K562 (cell line): Measurements from ENCODE around the gene MSI1. TPM values are rescaled to one million over a fixed set of nuclear protein-coding genes. Genes with fewer than 3 reads are reported as not detected.

ENCODE experiments used
- ARID3A ChIP-seq: IDR thresholded peaks from 2 replicates; pipeline ENCODE4 v1.6.1; 2012; ENCODE audit warnings: low read depth, low read length, improper control_type of control experiment, borderline replicate concordance
- ARID3B ChIP-seq: fragments of 250-450 bp; sonication (Bioruptor Pico); IDR thresholded peaks from 2 replicates; pipeline ENCODE4 v1.4.0; 2020; ENCODE audit warnings: borderline replicate concordance
- DPF2 ChIP-seq: fragments of 450-650 bp; IDR thresholded peaks from 2 replicates; pipeline ENCODE4 v1.6.1; 2016
- FOS ChIP-seq: IDR thresholded peaks from 3 replicates; pipeline ENCODE4 v1.6.1; 2011; ENCODE audit not compliant: insufficient read length; ENCODE audit errors: extremely low read depth
- HIVEP1 ChIP-seq: fragments of 250-450 bp; sonication (Bioruptor Pico); IDR thresholded peaks from 2 replicates; pipeline ENCODE4 v1.4.0; 2020; ENCODE audit warnings: mild to moderate bottlenecking
- HNRNPK ChIP-seq: fragments of 200-400 bp; formaldehyde crosslinking; IDR thresholded peaks from one replicate; pipeline ENCODE4 v1.6.1; 2018; ENCODE audit warnings: mild to moderate bottlenecking, low read depth, low read length; ENCODE audit not compliant: poor library complexity, severe bottlenecking
- MAFK ChIP-seq: IDR thresholded peaks from 2 replicates; pipeline ENCODE4 v1.6.1; 2011; ENCODE audit warnings: low read length, improper control_type of control experiment
- NCOA1 ChIP-seq: fragments of 450-650 bp; IDR thresholded peaks from 2 replicates; pipeline ENCODE4 v1.6.1; 2016; ENCODE audit warnings: low read depth
- NONO ChIP-seq, 2 experiments: fragments of 200-400 bp in 1 of 2; fragments of 450-650 bp in 1 of 2; formaldehyde crosslinking in 1 of 2; IDR thresholded peaks; 2 replicates each; pipeline ENCODE4 v1.6.1; 2017; ENCODE audit warnings: low read depth in 2 of 2, mild to moderate bottlenecking in 2 of 2, moderate library complexity in 2 of 2, low read length in 1 of 2
- NR2F6 ChIP-seq: fragments of 450-650 bp; formaldehyde crosslinking; IDR thresholded peaks from 2 replicates; pipeline ENCODE4 v1.4.0; 2020; ENCODE audit warnings: mild to moderate bottlenecking
- POLR3A ChIP-seq: IDR thresholded peaks from 2 replicates; pipeline ENCODE4 v1.6.1; 2011; ENCODE audit warnings: borderline replicate concordance, mild to moderate bottlenecking, moderate library complexity; ENCODE audit not compliant: insufficient read length, insufficient read depth; ENCODE audit errors: extremely low read depth
- SNRNP70 ChIP-seq: fragments of 200-400 bp; formaldehyde crosslinking; optimal IDR thresholded peaks from 2 replicates; pipeline ENCODE3; 2017; ENCODE audit warnings: low read depth, low read length
- TGIF2 ChIP-seq: sonication (generic); formaldehyde crosslinking; IDR thresholded peaks from 2 replicates; pipeline ENCODE4 v1.8.1; 2022; ENCODE audit warnings: mild to moderate bottlenecking, missing genetic modification reagents, moderate library complexity
- XRCC5 ChIP-seq: fragments of 200-400 bp; formaldehyde crosslinking; IDR thresholded peaks from 2 replicates; pipeline ENCODE4 v1.6.1; 2017; ENCODE audit warnings: low read depth, mild to moderate bottlenecking, low read length
- ZBTB49 ChIP-seq: sonication (generic); formaldehyde crosslinking; IDR thresholded peaks from 2 replicates; pipeline ENCODE4 v1.8.0; 2022; ENCODE audit warnings: missing genetic modification reagents, mild to moderate bottlenecking, borderline replicate concordance
- ZC3H8 ChIP-seq: fragments of 450-650 bp; IDR thresholded peaks from 2 replicates; pipeline ENCODE4 v1.6.1; 2017
- ZNF121 ChIP-seq: sonication (generic); formaldehyde crosslinking; conservative IDR thresholded peaks from 2 replicates; pipeline ENCODE4 v1.8.0; 2022; ENCODE audit warnings: missing genetic modification reagents
- ZNF408 ChIP-seq: fragments of 250-450 bp; sonication (Bioruptor Pico); IDR thresholded peaks from 2 replicates; pipeline ENCODE4 v1.4.0; 2020; ENCODE audit warnings: low read depth, mild to moderate bottlenecking, moderate library complexity
- polyA plus RNA-seq, 8 experiments: library from polyadenylated mRNA; depleted of rRNA in 4 of 8; stranded (reverse) in 5 of 8; unstranded in 3 of 8; fragments of >200 nt; fragmentation: Nextera tagmentation in 2 of 8; fragmentation: Illumina TruSeq in 1 of 8; extraction: Ambion mirVana in 2 of 8; extraction: Trizol in 1 of 8; gene quantifications; 2 replicates each; pipeline versions ENCODE4 v1.2.1 to v1.2.3, GENCODE V29; 2011 to 2014; ENCODE audit warnings: inconsistent platforms in 1 of 8, missing spikeins in 1 of 8
- total RNA-seq, 7 experiments: library from RNA; depleted of rRNA in 6 of 7; stranded (reverse); fragments of >200 nt in 6 of 7; fragmentation: Illumina TruSeq in 2 of 7; extraction: Trizol in 2 of 7; gene quantifications; 2 replicates each; pipeline versions ENCODE4 v1.2.1 to v1.2.3, GENCODE V29; 2011 to 2021; ENCODE audit warnings: low replicate concordance in 1 of 7
- TF ChIP-seq, protein P1 (sequence below): sonication (generic); formaldehyde crosslinking; IDR thresholded peaks from 2 replicates; pipeline ENCODE4 v1.8.0; 2023; ENCODE audit warnings: missing genetic modification reagents, mild to moderate bottlenecking, borderline replicate concordance

MSI1 gene
- total and polyA plus RNA-seq, 9 of the 15 experiments (the other 6 are each of a cell fraction or from before 2014, with no cell fraction given), result 0.16 TPM; not detected in 8

GRCh38 chr12:120292411-120292660 lies 76.6 kb downstream of the MSI1 start (continued):
- TF ChIP-seq ARID3B (CRISPR knock-in tag), result no peak
- TF ChIP-seq ARID3A, result no peak
- no peak for TF ChIP-seq ZNF408 (CRISPR knock-in tag)
- no peak for TF ChIP-seq MAFK
- no peak for TF ChIP-seq XRCC5
- no peak for TF ChIP-seq ZNF121 (CRISPR knock-in tag)
- no peak for TF ChIP-seq ZC3H8
- TF ChIP-seq, protein P1, sequence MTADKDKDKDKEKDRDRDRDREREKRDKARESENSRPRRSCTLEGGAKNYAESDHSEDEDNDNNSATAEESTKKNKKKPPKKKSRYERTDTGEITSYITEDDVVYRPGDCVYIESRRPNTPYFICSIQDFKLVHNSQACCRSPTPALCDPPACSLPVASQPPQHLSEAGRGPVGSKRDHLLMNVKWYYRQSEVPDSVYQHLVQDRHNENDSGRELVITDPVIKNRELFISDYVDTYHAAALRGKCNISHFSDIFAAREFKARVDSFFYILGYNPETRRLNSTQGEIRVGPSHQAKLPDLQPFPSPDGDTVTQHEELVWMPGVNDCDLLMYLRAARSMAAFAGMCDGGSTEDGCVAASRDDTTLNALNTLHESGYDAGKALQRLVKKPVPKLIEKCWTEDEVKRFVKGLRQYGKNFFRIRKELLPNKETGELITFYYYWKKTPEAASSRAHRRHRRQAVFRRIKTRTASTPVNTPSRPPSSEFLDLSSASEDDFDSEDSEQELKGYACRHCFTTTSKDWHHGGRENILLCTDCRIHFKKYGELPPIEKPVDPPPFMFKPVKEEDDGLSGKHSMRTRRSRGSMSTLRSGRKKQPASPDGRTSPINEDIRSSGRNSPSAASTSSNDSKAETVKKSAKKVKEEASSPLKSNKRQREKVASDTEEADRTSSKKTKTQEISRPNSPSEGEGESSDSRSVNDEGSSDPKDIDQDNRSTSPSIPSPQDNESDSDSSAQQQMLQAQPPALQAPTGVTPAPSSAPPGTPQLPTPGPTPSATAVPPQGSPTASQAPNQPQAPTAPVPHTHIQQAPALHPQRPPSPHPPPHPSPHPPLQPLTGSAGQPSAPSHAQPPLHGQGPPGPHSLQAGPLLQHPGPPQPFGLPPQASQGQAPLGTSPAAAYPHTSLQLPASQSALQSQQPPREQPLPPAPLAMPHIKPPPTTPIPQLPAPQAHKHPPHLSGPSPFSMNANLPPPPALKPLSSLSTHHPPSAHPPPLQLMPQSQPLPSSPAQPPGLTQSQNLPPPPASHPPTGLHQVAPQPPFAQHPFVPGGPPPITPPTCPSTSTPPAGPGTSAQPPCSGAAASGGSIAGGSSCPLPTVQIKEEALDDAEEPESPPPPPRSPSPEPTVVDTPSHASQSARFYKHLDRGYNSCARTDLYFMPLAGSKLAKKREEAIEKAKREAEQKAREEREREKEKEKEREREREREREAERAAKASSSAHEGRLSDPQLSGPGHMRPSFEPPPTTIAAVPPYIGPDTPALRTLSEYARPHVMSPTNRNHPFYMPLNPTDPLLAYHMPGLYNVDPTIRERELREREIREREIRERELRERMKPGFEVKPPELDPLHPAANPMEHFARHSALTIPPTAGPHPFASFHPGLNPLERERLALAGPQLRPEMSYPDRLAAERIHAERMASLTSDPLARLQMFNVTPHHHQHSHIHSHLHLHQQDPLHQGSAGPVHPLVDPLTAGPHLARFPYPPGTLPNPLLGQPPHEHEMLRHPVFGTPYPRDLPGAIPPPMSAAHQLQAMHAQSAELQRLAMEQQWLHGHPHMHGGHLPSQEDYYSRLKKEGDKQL, result no peak
- TF ChIP-seq DPF2, result no peak
- TF ChIP-seq NCOA1, result 0 out of 2 replicates have a peak, but pooled peaks have one; percentile 4
- TF ChIP-seq NR2F6 (CRISPR knock-in tag), result no peak
- TF ChIP-seq ZBTB49, result no peak
- TF ChIP-seq NONO (IDR thresholded peaks at IDR 0.05; ENCODE audit: low read depth in 2 of 2, low read length in 1 of 2), result no peak
- TF ChIP-seq TGIF2 (CRISPR knock-in tag), result 0 out of 2 replicates have a peak, but pooled peaks have one; percentile 42
- no peak for TF ChIP-seq SNRNP70
- no peak for TF ChIP-seq HNRNPK
- peak; percentile 35 for TF ChIP-seq POLR3A
- no peak for TF ChIP-seq FOS
- no peak for TF ChIP-seq HIVEP1 (CRISPR knock-in tag)
